NCI-H1930 (cell line): ENCODE measurements around the gene DLGAP1.

Experiments
- DNase-seq, 2 experiments: peaks; one replicate each; lab custom pipeline; 2025; lab: John Stamatoyannopoulos, UW

DLGAP1 gene

GRCh38 chr18:3985664-3986063 is 469.4 kb downstream of the DLGAP1 start:
- no peak for DNase-seq

GRCh38 chr18:3985020-3985419 is 470.1 kb downstream of the DLGAP1 start:
- DNase-seq: no peak

GRCh38 chr18:3984163-3984757 is 470.8 kb downstream of the DLGAP1 start:
- DNase-seq: no peak

GRCh38 chr18:3983351-3983969 is 471.6 kb downstream of the DLGAP1 start:
- DNase-seq: no peak

GRCh38 chr18:3982541-3982940 is 472.6 kb downstream of the DLGAP1 start:
- no peak for DNase-seq

GRCh38 chr18:3979024-3979423 is 476.1 kb downstream of the DLGAP1 start:
- no peak for DNase-seq

GRCh38 chr18:3973191-3973850 is 481.8 kb downstream of the DLGAP1 start:
- DNase-seq: no peak

GRCh38 chr18:3972291-3972930 is 482.7 kb downstream of the DLGAP1 start:
- DNase-seq: no peak

GRCh38 chr18:3970929-3971328 is 484.2 kb downstream of the DLGAP1 start:
- no peak for DNase-seq

- no peak for DNase-seq
Observed at GRCh38 chr18:3967359-3968180, 487.5 kb downstream of the DLGAP1 start.

- DNase-seq: no peak
Observed at GRCh38 chr18:3966642-3967358, 488.3 kb downstream of the DLGAP1 start.

- no peak for DNase-seq
Observed at GRCh38 chr18:3966246-3966641, 488.9 kb downstream of the DLGAP1 start.

GRCh38 chr18:3960977-3961376 is 494.1 kb downstream of the DLGAP1 start:
- DNase-seq: no peak

- DNase-seq: no peak
Observed at GRCh38 chr18:3960142-3960541, 495.0 kb downstream of the DLGAP1 start.

- DNase-seq: no peak
Observed at GRCh38 chr18:3952031-3952430, 503.1 kb downstream of the DLGAP1 start.

- DNase-seq: no peak
Observed at GRCh38 chr18:3950668-3951404, 504.3 kb downstream of the DLGAP1 start.

GRCh38 chr18:3948958-3949357 is 506.1 kb downstream of the DLGAP1 start:
- DNase-seq: no peak

GRCh38 chr18:3947383-3947782 is 507.7 kb downstream of the DLGAP1 start:
- DNase-seq: no peak

GRCh38 chr18:3935305-3935704 is 519.8 kb downstream of the DLGAP1 start:
- no peak for DNase-seq

- DNase-seq: no peak
Observed at GRCh38 chr18:3932276-3932675, 522.8 kb downstream of the DLGAP1 start.
